SJCRH30 (cell line): ENCODE measurements around the gene ZNF462. TPM values are rescaled to one million over a fixed set of nuclear protein-coding genes. Genes with fewer than 3 reads are reported as not detected.

Experiments used
- DNase-seq, 2 experiments: peaks; one replicate each; pipeline ENCODE4 v3.0.0-alpha.2; 2015 to 2020
- H3K27ac ChIP-seq: fragments of 250-450 bp; sonication (Bioruptor Pico); 2 replicates; pipeline ENCODE4 v1.5.1; 2020; ENCODE audit warnings: mild to moderate bottlenecking, moderate library complexity
- H3K27me3 ChIP-seq: fragments of 250-450 bp; sonication (Bioruptor Pico); 2 replicates; pipeline ENCODE4 v1.5.1; 2020; ENCODE audit warnings: mild to moderate bottlenecking, moderate library complexity
- H3K36me3 ChIP-seq: fragments of 250-450 bp; sonication (Bioruptor Pico); 2 replicates; pipeline ENCODE4 v1.5.1; 2020; ENCODE audit warnings: mild to moderate bottlenecking, moderate library complexity
- H3K4me1 ChIP-seq: fragments of 250-450 bp; sonication (Bioruptor Pico); 2 replicates; pipeline ENCODE4 v1.5.1; 2020; ENCODE audit warnings: mild to moderate bottlenecking, moderate library complexity
- H3K4me3 ChIP-seq: fragments of 250-450 bp; sonication (Bioruptor Pico); 2 replicates; pipeline ENCODE4 v1.5.1; 2020; ENCODE audit warnings: mild to moderate bottlenecking, moderate library complexity
- H3K9me3 ChIP-seq: fragments of 250-450 bp; sonication (Bioruptor Pico); replicated peaks from 2 replicates; pipeline ENCODE4 v1.5.1; 2020; ENCODE audit warnings: mild to moderate bottlenecking, moderate library complexity
- total RNA-seq: library from RNA; depleted of rRNA; stranded (reverse); fragments of >200 nt; shearing (Covaris generic); gene quantifications from 2 replicates; pipeline ENCODE4 v1.2.3, GENCODE V29; 2014

Gene ZNF462
- total RNA-seq, 1 experiment from 2014 or later, result 26.8 TPM

DNA sequence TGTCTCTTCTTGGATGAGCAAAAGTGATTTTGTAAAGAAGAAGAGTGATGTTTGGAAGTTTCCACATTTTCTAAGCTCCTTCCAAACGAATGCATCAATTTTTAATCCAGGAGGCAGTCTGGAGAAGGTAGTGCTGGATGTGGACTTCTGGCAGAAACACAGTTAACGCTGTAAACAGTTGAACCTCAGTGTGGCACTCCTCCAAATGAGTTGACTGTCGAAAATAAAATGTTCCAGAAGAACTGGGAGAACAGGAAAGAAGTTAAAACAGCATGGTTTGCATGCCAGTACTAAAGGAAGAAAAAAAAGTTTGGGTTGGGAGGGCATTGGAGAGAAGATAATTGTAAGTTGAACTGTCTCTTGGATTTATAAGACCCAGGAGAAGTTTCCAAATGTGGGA is 6.5 kb downstream of the ZNF462 start:
- no peak for DNase-seq
- no peaks in the 10 kb centered on the region for H3K9me3 ChIP-seq
- no peak overlapping the region for H3K4me3 ChIP-seq
- no peaks in the 10 kb centered on the region for H3K27me3 ChIP-seq
- H3K4me1 ChIP-seq, result peaks cover 10% of the 10 kb centered on the region
- H3K27ac ChIP-seq, result no peak overlapping the region
- H3K36me3 ChIP-seq, result peaks cover 2% of the 10 kb centered on the region; the same call in 1 of the 2 replicates

DNA sequence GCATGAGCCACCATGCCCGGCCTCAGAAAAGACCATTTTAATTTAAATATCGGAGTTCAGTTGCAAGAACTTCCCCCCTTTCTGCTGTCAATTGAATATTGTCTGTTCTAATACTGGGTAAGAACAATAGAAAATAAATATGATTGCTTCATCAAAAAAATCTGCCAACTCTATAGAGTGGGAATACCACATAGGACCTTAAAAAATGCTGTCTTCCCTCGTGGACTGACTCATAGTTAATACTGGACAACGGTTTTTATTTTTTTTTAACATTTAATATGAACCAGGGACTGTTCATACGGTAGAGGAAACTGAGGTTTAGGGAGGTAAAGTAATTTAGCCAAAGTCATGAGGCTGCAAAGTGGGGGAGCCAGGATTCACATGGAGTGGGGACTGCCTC is 9.7 kb downstream of the ZNF462 start:
- H3K27ac ChIP-seq, result no peak overlapping the region
- H3K4me3 ChIP-seq, result no peak overlapping the region
- peaks cover 17% of the 10 kb centered on the region for H3K4me1 ChIP-seq
- DNase-seq, result no peak
- H3K9me3 ChIP-seq, result no peaks in the 10 kb centered on the region
- H3K36me3 ChIP-seq, result no peaks in the 10 kb centered on the region
- no peaks in the 10 kb centered on the region for H3K27me3 ChIP-seq

DNA sequence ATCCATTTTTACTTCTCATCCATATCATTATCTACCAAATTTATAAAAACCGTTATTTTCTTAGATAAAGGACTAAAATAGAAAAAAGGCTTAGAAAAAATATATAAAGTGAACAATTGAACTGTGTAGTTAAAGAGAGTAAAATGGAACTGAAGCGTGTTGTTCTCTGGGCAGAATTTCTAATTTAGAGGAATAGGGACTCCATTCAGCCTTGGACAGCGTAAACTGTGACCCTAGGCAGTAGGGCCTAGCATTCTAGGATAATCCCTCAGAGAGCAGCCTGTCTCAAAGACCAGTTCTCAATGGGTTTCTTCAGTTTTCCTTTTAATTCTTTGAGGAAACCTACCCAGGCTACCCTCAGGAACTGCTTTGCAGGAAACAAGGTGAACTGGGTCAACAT is 11.1 kb downstream of the ZNF462 start:
- H3K27ac ChIP-seq, result peak overlapping the region; percentile 30
- no peaks in the 10 kb centered on the region for H3K36me3 ChIP-seq
- no peak for DNase-seq
- no peak overlapping the region for H3K4me3 ChIP-seq
- H3K9me3 ChIP-seq, result no peaks in the 10 kb centered on the region
- peaks cover 17% of the 10 kb centered on the region for H3K4me1 ChIP-seq
- H3K27me3 ChIP-seq, result no peaks in the 10 kb centered on the region

DNA sequence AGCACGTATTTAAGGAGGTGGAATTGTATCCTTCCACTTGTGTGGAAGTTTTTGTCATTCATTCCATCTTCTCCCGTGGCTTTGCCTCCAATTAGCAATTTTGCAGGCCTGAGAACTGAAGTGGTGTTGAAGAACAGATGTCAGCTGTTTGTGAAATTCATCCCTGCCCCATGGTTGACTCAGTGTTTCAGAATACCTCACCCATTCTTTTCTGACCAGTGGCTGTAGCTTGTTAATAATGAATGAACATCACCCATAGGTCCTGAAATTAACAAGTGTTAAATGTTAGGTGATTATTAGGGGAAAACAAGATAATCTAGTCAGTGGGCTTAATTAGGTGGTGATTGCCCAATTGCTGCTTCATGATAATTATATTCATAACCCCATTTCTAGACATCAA is 11.7 kb downstream of the ZNF462 start:
- no peak overlapping the region for H3K4me3 ChIP-seq
- H3K36me3 ChIP-seq, result no peaks in the 10 kb centered on the region
- H3K4me1 ChIP-seq, result peaks cover 17% of the 10 kb centered on the region
- peak overlapping the region; percentile 30 for H3K27ac ChIP-seq
- H3K27me3 ChIP-seq, result no peaks in the 10 kb centered on the region
- DNase-seq, result peak; percentile 23 to 60
- H3K9me3 ChIP-seq, result no peaks in the 10 kb centered on the region

DNA sequence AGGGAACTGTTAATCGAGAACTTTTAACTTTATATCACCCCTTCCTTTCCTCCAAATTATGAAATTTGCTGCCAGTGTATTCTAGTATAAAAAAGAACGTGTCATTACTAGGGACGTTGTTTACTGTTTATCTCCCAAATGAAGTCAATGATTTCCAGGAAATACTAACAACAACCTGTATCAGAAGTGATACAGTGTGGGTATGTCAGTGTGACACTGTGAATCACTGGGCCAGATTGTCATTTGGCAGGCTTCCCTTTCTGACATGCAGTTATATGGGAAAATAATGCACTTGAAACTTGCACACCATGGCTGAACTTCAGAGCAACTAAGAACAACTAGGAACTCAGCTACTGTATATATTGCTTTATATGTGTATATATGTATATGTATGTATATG is 12.6 kb downstream of the ZNF462 start:
- no peaks in the 10 kb centered on the region for H3K9me3 ChIP-seq
- no peak overlapping the region for H3K27ac ChIP-seq
- peaks cover 17% of the 10 kb centered on the region for H3K4me1 ChIP-seq
- H3K27me3 ChIP-seq, result no peaks in the 10 kb centered on the region
- no peak overlapping the region for H3K4me3 ChIP-seq
- H3K36me3 ChIP-seq, result no peaks in the 10 kb centered on the region
- no peak for DNase-seq

DNA sequence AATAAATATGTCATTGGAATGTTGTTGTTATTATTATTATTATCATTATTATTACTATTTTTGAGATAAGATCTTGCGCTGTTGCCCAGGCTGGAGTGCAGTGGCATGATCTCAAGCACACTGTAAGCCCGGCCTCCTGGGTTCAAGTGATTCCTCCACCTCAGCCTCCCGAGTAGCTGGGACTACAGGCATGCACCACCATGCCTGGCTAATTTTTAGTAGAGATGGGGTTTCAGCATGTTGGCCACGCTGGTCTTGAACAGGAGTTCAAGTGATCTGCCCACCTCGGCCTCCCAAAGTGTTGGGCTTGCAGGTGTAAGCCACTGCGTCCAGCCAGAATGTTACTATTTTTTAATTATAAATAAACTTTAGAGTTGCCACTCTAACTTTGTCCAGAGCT is 14.4 kb downstream of the ZNF462 start:
- no peaks in the 10 kb centered on the region for H3K27me3 ChIP-seq
- H3K4me1 ChIP-seq, result peaks cover 17% of the 10 kb centered on the region
- H3K9me3 ChIP-seq, result no peaks in the 10 kb centered on the region
- no peak overlapping the region for H3K4me3 ChIP-seq
- H3K36me3 ChIP-seq, result no peaks in the 10 kb centered on the region
- DNase-seq, result no peak
- H3K27ac ChIP-seq, result no peak overlapping the region

DNA sequence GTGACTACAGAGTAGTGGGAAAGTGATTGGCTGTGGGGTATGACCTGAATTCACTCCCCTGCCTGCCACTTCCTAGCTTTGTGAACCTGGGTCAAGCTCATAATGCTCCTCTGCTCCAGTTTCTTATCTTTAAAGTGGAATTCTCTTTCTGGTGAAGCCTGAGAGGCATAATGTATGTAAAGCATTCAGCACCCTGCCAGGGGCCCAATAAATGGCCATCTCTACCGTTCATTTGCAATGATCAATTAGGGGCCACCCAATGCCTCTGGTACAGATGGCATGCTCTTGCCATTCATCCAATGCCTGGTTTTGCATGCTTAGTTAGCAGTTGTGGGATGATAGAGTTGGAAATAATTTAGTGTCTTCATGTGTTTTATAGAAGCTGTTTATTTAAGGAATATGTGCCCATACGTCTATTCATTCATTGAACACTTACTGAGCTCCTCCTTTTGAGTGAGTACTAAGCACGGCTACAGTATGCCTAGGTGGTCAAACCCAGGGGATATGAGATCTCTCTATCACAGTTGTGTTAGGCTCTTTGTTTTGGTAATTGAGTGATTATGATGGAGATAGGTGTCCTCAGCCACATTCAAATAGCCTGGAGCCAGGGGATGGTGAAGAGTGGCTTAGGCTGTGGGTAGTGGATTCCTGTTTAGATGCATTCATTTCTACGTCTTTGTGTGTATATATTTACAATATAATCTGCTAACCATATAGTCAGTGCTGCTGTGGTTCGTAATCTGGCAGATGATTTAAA is 15.3 kb downstream of the ZNF462 start:
- H3K4me3 ChIP-seq, result no peak overlapping the region
- no peaks in the 10 kb centered on the region for H3K27me3 ChIP-seq
- no peak for DNase-seq
- H3K4me1 ChIP-seq, result peaks cover 21% of the 10 kb centered on the region
- no peaks in the 10 kb centered on the region for H3K36me3 ChIP-seq
- H3K9me3 ChIP-seq, result no peaks in the 10 kb centered on the region
- H3K27ac ChIP-seq, result no peak overlapping the region

DNA sequence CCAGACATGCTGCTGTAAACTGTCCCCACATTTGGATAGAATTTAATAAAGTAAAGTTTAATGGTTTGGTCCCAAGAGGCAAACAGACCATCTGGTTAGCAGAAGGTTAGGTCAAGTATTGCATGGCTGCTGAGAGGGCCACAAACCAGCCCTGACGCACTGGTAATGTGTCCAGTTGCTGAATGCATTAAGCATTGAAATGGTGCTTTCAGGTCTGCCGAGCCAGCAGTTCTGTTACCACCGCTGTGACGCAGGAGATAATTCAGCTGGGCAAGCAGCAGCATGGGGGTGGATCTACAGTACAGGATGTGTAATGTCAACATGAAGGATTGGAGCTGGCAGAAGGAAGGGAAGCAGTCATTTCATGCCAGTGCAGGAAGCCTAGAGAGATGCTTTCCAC is 16.0 kb downstream of the ZNF462 start:
- H3K27ac ChIP-seq, result no peak overlapping the region

DNA sequence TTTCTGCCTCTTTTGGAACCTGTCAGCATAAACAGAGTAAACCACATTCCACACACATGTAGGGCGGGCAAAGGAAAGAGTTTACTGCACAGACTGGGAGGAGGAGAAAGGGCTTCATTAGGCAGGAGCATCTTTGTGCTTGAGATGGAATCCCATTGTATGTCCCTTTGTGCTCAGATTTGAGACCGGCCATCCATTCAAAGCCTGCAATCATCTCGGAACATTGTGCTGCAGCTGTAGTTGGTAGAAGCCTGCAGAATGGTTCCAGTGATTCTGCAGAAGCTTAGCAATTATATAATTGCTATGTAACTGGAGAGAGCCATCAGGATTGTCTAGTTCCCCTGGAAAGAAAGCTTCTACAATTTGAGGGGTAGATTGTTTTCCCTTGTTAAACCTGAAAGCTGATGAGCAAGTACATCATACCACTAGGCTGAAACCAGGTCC is 16.5 kb downstream of the ZNF462 start:
- no peak overlapping the region for H3K4me3 ChIP-seq
- no peaks in the 10 kb centered on the region for H3K27me3 ChIP-seq
- H3K9me3 ChIP-seq, result no peaks in the 10 kb centered on the region
- peaks cover 20% of the 10 kb centered on the region for H3K4me1 ChIP-seq
- no peak for DNase-seq
- H3K36me3 ChIP-seq, result no peaks in the 10 kb centered on the region
- no peak overlapping the region for H3K27ac ChIP-seq

More for the DNA sequence above, 16.0 kb downstream of the ZNF462 start:
- H3K4me1 ChIP-seq, result peaks cover 24% of the 10 kb centered on the region
- no peak for DNase-seq
- H3K4me3 ChIP-seq, result no peak overlapping the region
- H3K27me3 ChIP-seq, result no peaks in the 10 kb centered on the region
- no peaks in the 10 kb centered on the region for H3K36me3 ChIP-seq
- no peaks in the 10 kb centered on the region for H3K9me3 ChIP-seq

DNA sequence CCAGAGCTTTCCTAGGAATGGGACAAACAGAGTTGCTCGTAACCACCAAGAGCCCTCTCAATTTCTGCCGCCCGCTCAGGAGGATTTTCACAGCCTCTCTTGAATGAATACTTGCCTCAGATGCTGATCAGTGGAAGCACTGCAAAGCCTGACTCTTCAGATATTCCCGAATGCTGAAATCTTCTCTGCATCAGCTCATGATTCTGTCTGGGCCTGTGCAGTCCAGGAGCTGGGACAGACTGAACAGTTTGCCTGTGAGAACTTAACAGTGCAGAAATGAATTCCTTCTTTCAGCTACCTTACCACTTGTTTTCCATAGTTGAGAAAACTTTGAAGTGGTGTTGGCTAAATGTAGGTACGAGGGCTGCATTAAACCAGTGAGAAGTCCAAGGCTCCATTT is 17.1 kb downstream of the ZNF462 start:
- no peak overlapping the region for H3K4me3 ChIP-seq
- H3K4me1 ChIP-seq, result peaks cover 14% of the 10 kb centered on the region
- no peaks in the 10 kb centered on the region for H3K27me3 ChIP-seq
- no peak overlapping the region for H3K27ac ChIP-seq
- H3K36me3 ChIP-seq, result no peaks in the 10 kb centered on the region
- H3K9me3 ChIP-seq, result no peaks in the 10 kb centered on the region
- no peak for DNase-seq

DNA sequence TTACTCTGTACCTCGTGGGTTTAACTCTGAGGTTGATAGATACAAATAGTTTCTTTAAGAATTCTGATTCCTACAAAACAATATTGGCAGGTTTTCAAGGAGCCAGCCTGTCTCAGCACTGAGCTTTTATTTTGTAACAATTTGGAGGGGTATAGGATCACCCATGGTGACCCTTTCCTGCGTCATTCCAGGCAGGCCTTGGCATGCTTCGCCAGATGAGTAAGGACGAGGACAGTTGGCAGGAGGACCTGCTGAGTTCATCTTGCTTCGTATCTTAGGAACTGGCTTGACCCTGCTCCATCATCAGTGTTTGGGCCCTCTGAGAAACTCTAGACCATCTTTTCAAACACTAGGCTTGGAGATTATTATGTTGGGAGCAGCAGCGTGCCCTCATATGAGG is 17.9 kb downstream of the ZNF462 start:
- H3K36me3 ChIP-seq, result no peaks in the 10 kb centered on the region
- no peak for DNase-seq
- no peaks in the 10 kb centered on the region for H3K9me3 ChIP-seq
- H3K27ac ChIP-seq, result no peak overlapping the region
- no peak overlapping the region for H3K4me3 ChIP-seq
- H3K27me3 ChIP-seq, result no peaks in the 10 kb centered on the region
- peaks cover 13% of the 10 kb centered on the region for H3K4me1 ChIP-seq

DNA sequence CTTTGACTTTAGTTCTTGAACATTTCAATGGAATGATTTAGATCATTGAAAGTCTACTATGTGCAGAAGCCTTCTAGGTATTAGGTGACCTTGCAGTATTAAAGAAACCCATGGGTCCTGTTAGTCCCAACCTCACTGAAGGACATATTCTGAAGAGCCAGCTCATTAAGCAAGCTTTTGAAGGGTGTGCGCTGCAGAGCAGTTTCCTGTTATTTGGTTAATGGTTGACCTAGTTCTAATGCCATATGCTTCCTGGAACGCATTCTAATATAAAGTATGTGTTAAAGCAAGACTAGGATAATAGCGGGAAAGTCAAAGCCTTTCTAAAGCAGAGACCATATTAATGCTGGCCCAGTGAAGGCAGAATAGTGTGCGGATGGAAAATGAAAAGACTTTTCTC is 20.1 kb downstream of the ZNF462 start:
- Histone ChIP-seq H3K4me3 (no peak overlapping the region), H3K36me3 (no peaks in the 10 kb centered on the region), H3K27ac (no peak overlapping the region), H3K4me1 (peaks cover 13% of the 10 kb centered on the region), H3K9me3 (no peaks in the 10 kb centered on the region), H3K27me3 (no peaks in the 10 kb centered on the region)
- no peak for DNase-seq

DNA sequence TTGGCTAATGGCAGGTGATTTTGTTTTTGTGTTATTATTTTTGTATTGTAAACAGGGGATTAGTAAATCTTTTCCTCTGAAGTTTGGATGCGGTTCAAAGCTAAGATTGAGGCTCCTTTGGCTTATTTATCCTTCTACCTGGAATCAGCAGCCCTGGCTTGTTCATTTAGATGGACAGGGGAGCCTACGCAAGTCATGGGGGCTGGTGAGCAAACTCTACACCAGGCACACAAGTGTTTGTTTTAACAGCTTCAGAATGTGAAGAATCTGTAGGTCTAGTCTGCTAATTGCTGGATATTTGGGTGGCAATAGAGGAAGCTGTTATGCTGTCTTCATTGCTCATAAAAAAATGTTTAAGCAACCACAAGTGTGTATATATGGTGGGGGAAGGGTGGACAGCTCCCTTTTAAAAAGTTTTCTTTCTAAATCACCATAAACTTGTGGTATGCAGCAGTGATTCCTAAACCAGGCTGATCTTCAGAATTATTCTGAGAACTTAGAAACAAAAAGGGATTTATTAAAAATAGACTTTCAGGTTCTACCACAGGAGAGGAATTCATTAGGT is 20.7 kb downstream of the ZNF462 start:
- no peaks in the 10 kb centered on the region for H3K27me3 ChIP-seq

DNA sequence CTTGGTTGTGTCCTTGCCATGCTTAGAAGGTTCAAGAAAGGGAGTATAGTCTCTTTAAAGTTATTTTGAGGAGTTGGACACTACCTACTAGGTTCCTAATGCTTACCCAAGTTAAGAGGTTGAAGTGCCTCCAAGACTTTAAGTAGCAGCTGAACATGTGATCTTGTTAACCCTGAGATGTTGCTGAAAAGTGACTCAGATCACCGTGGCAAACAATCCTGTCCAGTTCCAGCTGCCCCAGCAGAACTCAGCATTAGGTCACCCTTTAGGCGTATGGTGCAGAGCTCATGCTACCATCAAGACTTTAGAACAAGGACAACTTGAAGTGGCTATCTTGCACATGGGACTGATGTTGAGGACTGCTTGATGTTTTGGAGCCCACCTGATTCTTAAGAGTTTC is 22.5 kb downstream of the ZNF462 start:
- Histone ChIP-seq H3K36me3 (no peaks in the 10 kb centered on the region), H3K4me3 (no peak overlapping the region), H3K4me1 (peaks cover 13% of the 10 kb centered on the region), H3K27me3 (no peaks in the 10 kb centered on the region), H3K27ac (no peak overlapping the region), H3K9me3 (no peaks in the 10 kb centered on the region)
- DNase-seq, result peak in 1 of 2 experiments; percentile 29

More for the DNA sequence above, 20.7 kb downstream of the ZNF462 start:
- Histone ChIP-seq H3K4me3 (no peak overlapping the region), H3K27ac (no peak overlapping the region), H3K36me3 (no peaks in the 10 kb centered on the region), H3K9me3 (no peaks in the 10 kb centered on the region), H3K4me1 (peaks cover 13% of the 10 kb centered on the region)
- DNase-seq, result peak in 1 of 2 experiments; percentile 18

DNA sequence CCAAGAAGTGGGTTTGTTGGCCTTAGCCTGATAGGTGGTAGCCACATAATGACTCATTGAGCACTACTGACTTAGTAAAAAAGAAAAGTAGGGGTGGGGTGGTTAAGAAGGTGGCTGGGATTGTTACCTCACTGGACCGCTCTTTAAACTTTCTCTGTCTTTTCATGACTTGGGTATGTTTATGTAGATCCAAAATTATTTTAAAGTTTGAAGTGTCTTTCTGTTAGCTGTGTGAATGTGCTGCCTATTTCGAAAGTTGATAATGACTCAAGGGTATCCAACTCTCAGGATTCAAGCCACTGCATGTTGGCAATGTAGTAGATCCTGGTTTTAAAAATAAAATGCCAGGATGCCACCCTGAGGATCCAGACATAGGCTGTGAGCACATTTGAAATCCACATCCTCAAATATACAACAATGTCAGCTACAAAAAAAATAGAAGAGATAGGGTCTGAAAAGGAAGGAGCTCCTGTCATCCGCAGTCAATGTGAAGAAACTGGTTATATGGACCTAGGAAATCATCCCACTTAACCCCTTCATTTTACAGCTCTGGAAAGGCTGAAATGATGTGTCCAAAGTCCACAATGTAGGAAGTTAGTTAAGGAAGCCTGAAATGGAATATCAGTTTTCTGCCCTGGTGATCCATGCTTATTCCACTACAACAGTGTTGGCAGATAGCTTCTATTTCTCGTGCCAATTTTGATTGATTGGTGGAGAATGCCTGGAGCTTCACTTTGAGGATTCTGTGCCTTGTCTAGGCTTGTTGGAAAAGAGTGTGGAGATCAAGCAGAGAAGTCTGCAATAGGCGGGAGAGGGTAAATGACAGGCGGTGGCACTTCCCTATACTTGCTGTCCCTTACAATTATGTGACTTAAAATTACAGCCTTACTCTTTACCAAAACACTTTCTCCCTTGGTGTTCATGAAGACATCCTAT is 23.4 kb downstream of the ZNF462 start:
- Histone ChIP-seq H3K4me3 (no peak overlapping the region), H3K4me1 (peaks cover 15% of the 10 kb centered on the region), H3K9me3 (no peaks in the 10 kb centered on the region), H3K27ac (no peak overlapping the region), H3K27me3 (no peaks in the 10 kb centered on the region), H3K36me3 (no peaks in the 10 kb centered on the region)
- DNase-seq, result no peak
